GM18858 (cell line): Measurements from ENCODE around the gene PEX16.

ENCODE experiments used
- ATAC-seq: cut with Tn5 transposase; IDR thresholded peaks from one replicate; pipeline ENCODE4 v1.9.1; 2021; ENCODE audit not compliant: unreplicated experiment

The PEX16 gene

DNA sequence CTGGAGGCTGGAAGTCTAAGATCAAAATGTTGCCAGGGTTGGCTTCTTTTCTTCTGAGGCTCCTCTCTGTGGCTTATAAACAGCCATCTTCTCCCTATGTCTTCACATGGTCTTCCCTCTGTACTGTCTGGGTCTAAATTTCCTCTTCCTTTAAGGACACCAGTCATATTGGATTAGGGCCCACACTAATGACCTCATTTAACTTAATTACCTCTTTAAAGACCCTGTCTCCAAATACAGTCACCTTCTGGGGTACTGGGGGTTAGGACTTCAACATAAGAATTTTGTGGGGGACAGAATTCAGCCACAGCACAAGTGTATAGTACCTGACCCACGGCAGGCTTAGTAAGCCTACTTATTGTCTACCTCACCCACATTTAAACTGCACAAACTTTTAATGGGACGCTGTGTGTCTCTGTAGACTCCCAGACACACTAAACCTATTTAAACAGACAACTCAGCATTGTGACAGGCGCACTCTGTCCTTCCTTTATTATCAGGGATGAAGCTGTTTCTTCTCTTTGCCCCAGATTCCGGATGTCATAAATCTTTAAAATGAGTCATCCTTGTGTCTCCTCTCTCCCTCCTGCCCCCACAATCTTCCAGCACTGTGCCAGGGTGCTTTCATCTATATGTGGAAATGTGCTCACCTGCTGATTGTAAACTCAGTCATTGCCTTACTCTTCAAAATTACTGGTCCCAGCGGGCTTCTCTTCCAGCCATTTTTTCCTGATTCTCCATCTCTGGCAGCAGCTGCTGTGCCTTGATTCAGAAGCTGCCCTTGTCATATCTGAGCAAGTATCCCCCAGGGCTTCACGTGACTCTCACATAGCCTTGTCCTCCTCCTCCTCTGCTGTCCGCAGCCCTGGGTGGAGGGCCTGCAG lies 37.6 kb downstream of the PEX16 start:
- ATAC-seq = no peak

- no peak for ATAC-seq
These were observed 39.8 kb downstream of the PEX16 start for GRCh38 chr11:45877845-45878244.

DNA sequence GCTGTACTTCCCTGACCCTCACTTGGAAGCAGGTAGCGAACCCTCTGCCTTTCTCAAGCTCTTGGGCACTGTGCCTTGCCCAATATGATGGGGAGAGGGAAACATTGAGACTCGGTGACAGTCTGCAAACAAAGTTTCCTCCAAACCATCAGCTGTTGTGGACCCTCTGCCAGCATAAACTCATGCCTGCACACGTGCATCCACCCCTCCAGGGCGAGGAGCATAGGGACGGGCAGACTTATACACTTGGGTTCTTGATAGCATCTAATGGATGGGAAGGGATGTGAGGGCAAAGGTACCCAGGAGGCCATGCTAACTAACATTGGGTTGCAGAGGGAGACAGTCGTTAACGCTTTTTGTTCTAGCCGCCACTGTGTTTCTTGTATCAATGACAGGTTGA lies 40.5 kb downstream of the PEX16 start:
- no peak for ATAC-seq

GRCh38 chr11:45876401-45876800 lies 41.3 kb downstream of the PEX16 start:
- no peak for ATAC-seq

GRCh38 chr11:45872651-45873356 lies 44.9 kb downstream of the PEX16 start:
- no peak for ATAC-seq

- ATAC-seq = no peak
These were observed 46.0 kb downstream of the PEX16 start for GRCh38 chr11:45871638-45872037.

- ATAC-seq = no peak
These were observed 47.0 kb downstream of the PEX16 start for GRCh38 chr11:45870706-45871105.

DNA sequence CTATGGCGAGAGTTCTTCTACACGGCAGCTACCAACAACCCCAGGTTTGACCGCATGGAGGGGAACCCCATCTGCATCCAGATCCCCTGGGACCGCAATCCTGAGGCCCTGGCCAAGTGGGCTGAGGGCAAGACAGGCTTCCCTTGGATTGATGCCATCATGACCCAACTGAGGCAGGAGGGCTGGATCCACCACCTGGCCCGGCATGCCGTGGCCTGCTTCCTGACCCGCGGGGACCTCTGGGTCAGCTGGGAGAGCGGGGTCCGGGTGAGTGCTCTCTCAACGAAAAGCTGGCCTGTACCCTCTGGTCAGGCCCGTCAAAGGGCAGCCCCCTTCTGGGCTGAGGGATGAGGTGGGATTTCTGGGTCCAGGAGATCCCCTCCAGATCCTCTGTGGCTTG lies 48.1 kb downstream of the PEX16 start:
- no peak for ATAC-seq

DNA sequence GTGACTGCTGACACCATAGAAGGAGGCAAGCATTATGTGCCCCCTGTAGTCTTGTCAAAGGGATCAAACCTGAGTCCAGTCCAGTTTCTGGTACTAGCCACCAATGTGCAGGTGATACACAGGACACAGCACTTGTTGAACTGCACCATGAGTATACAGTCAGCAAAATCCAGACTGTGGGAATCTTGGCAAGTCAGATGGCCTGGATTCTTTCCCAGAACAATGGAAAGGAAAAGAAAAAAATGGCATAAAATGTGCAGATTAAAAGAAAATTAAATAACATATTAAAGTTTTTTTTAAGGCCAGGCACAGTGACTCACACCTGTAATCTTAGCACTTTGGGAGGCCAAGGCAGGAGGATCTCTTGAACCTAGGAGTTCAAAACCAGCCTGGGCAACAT lies 53.6 kb downstream of the PEX16 start:
- no peak for ATAC-seq

DNA sequence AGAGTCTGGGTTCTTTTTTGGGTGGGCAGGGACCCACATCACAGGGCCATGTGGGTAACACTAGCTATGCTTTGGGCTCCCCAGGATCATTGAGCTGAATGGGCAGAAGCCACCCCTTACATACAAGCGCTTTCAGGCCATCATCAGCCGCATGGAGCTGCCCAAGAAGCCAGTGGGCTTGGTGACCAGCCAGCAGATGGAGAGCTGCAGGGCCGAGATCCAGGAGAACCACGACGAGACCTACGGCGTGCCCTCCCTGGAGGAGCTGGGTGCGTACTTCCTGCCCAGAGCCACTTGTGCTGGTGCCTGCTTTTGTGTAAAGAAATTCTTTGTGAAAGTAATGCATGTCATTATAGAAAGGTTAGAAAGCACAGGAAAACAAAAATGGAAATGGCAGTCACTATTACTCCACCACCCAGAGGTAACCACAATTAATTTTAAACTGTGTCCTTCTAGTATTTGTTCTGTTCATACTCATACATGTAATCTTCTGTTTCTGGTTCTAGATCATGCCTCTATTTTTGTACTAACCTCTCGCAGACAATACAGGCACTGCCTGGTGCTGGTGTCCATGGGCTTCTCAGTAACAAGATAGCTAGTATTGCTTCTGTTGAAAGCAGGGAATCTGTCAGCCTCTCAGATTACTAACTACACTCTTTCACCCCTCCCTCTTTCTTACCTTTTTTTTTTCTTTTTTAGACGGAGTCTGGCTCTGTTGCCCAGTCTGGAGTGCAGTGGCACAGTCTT lies 56.7 kb downstream of the PEX16 start:
- ATAC-seq = no peak

- ATAC-seq = no peak
These were observed 57.3 kb downstream of the PEX16 start for GRCh38 chr11:45860348-45860747.
